Neural progenitor cell (in vitro differentiated cells): Measurements from ENCODE around the gene SPCS2. TPM values are rescaled to one million over a fixed set of nuclear protein-coding genes. Genes with fewer than 3 reads are reported as not detected.

Experiments
- DNase-seq: peaks from one replicate; pipeline ENCODE4 v3.0.0-alpha.2; 2016; ENCODE audit warnings: low spot score
- H2AFZ ChIP-seq: fragments of 200-600 bp; sonication (generic); replicated peaks from 2 replicates; pipeline ENCODE4 v1.6.1; 2016; ENCODE audit warnings: antibody characterized with exemption
- H3F3A ChIP-seq: fragments of 200-600 bp; sonication (generic); 2 replicates; pipeline ENCODE4 v1.6.1; 2016; ENCODE audit warnings: antibody characterized with exemption, low read depth
- H3K27ac ChIP-seq: fragments of 200-600 bp; sonication (generic); 2 replicates; pipeline ENCODE4 v1.5.1; 2016; ENCODE audit warnings: mild to moderate bottlenecking
- H3K27me3 ChIP-seq: fragments of 200-600 bp; sonication (generic); 2 replicates; pipeline ENCODE4 v1.6.1; 2016; ENCODE audit warnings: mild to moderate bottlenecking, moderate library complexity
- H3K36me3 ChIP-seq: fragments of 200-600 bp; sonication (generic); 2 replicates; pipeline ENCODE4 v1.5.1; 2016
- H3K4me1 ChIP-seq: fragments of 200-600 bp; sonication (generic); 2 replicates; pipeline ENCODE4 v1.6.1; 2016; ENCODE audit warnings: mixed run types
- H3K4me2 ChIP-seq: fragments of 200-600 bp; sonication (generic); 2 replicates; pipeline ENCODE4 v1.6.1; 2016
- H3K4me3 ChIP-seq: fragments of 200-600 bp; sonication (generic); 2 replicates; pipeline ENCODE4 v1.5.1; 2016
- H3K79me2 ChIP-seq: fragments of 200-600 bp; sonication (generic); 2 replicates; pipeline ENCODE4 v1.6.1; 2016; ENCODE audit warnings: low read depth
- H3K9ac ChIP-seq: fragments of 200-600 bp; sonication (generic); 2 replicates; pipeline ENCODE4 v1.6.1; 2016
- H3K9me3 ChIP-seq: fragments of 200-600 bp; sonication (generic); 2 replicates; pipeline ENCODE4 v1.5.1; 2016; ENCODE audit warnings: low read depth
- H4K20me1 ChIP-seq: fragments of 200-600 bp; sonication (generic); 2 replicates; pipeline ENCODE4 v1.6.1; 2016; ENCODE audit warnings: low read depth
- H3K27ac Mint-ChIP-seq: 3 replicates; pipeline ENCODE4 v1.8.0; 2021; ENCODE audit warnings: mixed read lengths
- H3K27me3 Mint-ChIP-seq: 2 replicates; pipeline ENCODE4 v1.8.0; 2022; ENCODE audit warnings: low read depth, mild to moderate bottlenecking, inconsistent platforms, moderate library complexity, mixed read lengths; ENCODE audit not compliant: insufficient read depth
- H3K36me3 Mint-ChIP-seq: 3 replicates; pipeline ENCODE4 v1.8.0; 2021; ENCODE audit warnings: mixed read lengths
- H3K4me1 Mint-ChIP-seq: 3 replicates; pipeline ENCODE4 v1.8.0; 2021; ENCODE audit warnings: mixed read lengths
- H3K4me3 Mint-ChIP-seq: 3 replicates; pipeline ENCODE4 v1.8.0; 2021; ENCODE audit warnings: mild to moderate bottlenecking, moderate library complexity, mixed read lengths
- H3K9me3 Mint-ChIP-seq: 3 replicates; pipeline ENCODE4 v1.8.0; 2020; ENCODE audit warnings: mixed read lengths
- CTCF ChIP-seq: fragments of 200-600 bp; sonication (generic); IDR thresholded peaks from 2 replicates; pipeline ENCODE4 v1.5.1; 2017; ENCODE audit warnings: antibody characterized with exemption, mild to moderate bottlenecking
- EZH2 ChIP-seq: fragments of 200-600 bp; sonication (generic); IDR thresholded peaks from 2 replicates; pipeline ENCODE4 v1.6.1; 2017; ENCODE audit warnings: antibody characterized with exemption, mild to moderate bottlenecking, moderate library complexity
- EZH2phosphoT487 ChIP-seq: fragments of 200-600 bp; sonication (generic); IDR thresholded peaks from 2 replicates; pipeline ENCODE4 v1.6.1; 2017; ENCODE audit warnings: antibody characterized with exemption
- small RNA-seq: library from RNA; depleted of rRNA; stranded (forward); fragments of <200 nt; gene quantifications from one replicate; pipeline ENCODE3, GENCODE V24; 2015
- total RNA-seq: library from RNA; depleted of rRNA; stranded (reverse); fragments of >200 nt; gene quantifications from 2 replicates; pipeline ENCODE4 v1.2.3, GENCODE V29; 2015; ENCODE audit warnings: low replicate concordance

SPCS2 gene
- total RNA-seq, 1 donor from 2014 or later = 66.9 TPM

- H3F3A ChIP-seq = no peaks in the 10 kb centered on the region
- H2AFZ ChIP-seq = no peak overlapping the region
- no peaks in the 10 kb centered on the region for H3K4me1 ChIP-seq
- no peaks in the 10 kb centered on the region for H3K79me2 ChIP-seq
- peaks cover 4% of the 10 kb centered on the region for H3K27me3 Mint-ChIP-seq
- no peak overlapping the region for H3K4me2 ChIP-seq
- H3K9ac ChIP-seq = no peak overlapping the region
- no peaks in the 10 kb centered on the region for H3K4me1 Mint-ChIP-seq
- no peaks in the 10 kb centered on the region for H3K27me3 ChIP-seq
- no peaks in the 10 kb centered on the region for H3K9me3 Mint-ChIP-seq
- H4K20me1 ChIP-seq = no peaks in the 10 kb centered on the region
- H3K36me3 ChIP-seq = no peaks in the 10 kb centered on the region
- H3K4me3 Mint-ChIP-seq = no peak overlapping the region
- TF ChIP-seq EZH2phosphoT487 (no peak), EZH2 (no peak), CTCF (no peak)
- no peak overlapping the region for H3K27ac ChIP-seq
- H3K9me3 ChIP-seq = no peaks in the 10 kb centered on the region
- H3K4me3 ChIP-seq = no peak overlapping the region
- DNase-seq = no peak
- H3K27ac Mint-ChIP-seq = no peak overlapping the region
- peaks cover 2% of the 10 kb centered on the region for H3K36me3 Mint-ChIP-seq
These were observed 75.7 kb downstream of the SPCS2 start for GRCh38 chr11:75024764-75025211.

GRCh38 chr11:75025561-75025960 lies 76.5 kb downstream of the SPCS2 start:
- Histone ChIP-seq H3K27me3 (no peaks in the 10 kb centered on the region), H3K79me2 (no peaks in the 10 kb centered on the region), H3K4me3 (no peak overlapping the region), H4K20me1 (no peaks in the 10 kb centered on the region), H3K36me3 (no peaks in the 10 kb centered on the region), H3K4me2 (no peak overlapping the region), H3K9ac (no peak overlapping the region), H3K4me1 (no peaks in the 10 kb centered on the region), H3K9me3 (no peaks in the 10 kb centered on the region), H3F3A (no peaks in the 10 kb centered on the region), H2AFZ (no peak overlapping the region), H3K27ac (no peak overlapping the region)
- no peaks in the 10 kb centered on the region for H3K9me3 Mint-ChIP-seq
- peaks cover 4% of the 10 kb centered on the region for H3K27me3 Mint-ChIP-seq
- H3K4me3 Mint-ChIP-seq = no peak overlapping the region
- H3K27ac Mint-ChIP-seq = no peak overlapping the region
- no peaks in the 10 kb centered on the region for H3K4me1 Mint-ChIP-seq
- no peak for DNase-seq
- TF ChIP-seq EZH2phosphoT487 = no peak
- TF ChIP-seq EZH2 = no peak
- no peak for TF ChIP-seq CTCF
- no peaks in the 10 kb centered on the region for H3K36me3 Mint-ChIP-seq

GRCh38 chr11:75028321-75028720 lies 79.3 kb downstream of the SPCS2 start:
- Mint-ChIP-seq H3K36me3 (no peaks in the 10 kb centered on the region), H3K4me3 (no peak overlapping the region), H3K27me3 (peaks cover 9% of the 10 kb centered on the region), H3K9me3 (no peaks in the 10 kb centered on the region), H3K27ac (no peak overlapping the region), H3K4me1 (no peaks in the 10 kb centered on the region)
- H4K20me1 ChIP-seq = no peaks in the 10 kb centered on the region
- H3K4me3 ChIP-seq = no peak overlapping the region
- no peaks in the 10 kb centered on the region for H3K9me3 ChIP-seq
- no peak overlapping the region for H3K27ac ChIP-seq
- no peaks in the 10 kb centered on the region for H3K4me1 ChIP-seq
- no peaks in the 10 kb centered on the region for H3K27me3 ChIP-seq
- TF ChIP-seq CTCF (no peak), EZH2 (no peak), EZH2phosphoT487 (no peak)
- no peaks in the 10 kb centered on the region for H3F3A ChIP-seq
- no peaks in the 10 kb centered on the region for H3K79me2 ChIP-seq
- no peaks in the 10 kb centered on the region for H3K36me3 ChIP-seq
- no peak overlapping the region for H3K9ac ChIP-seq
- H2AFZ ChIP-seq = no peak overlapping the region
- no peak for DNase-seq
- no peak overlapping the region for H3K4me2 ChIP-seq

Small RNAs within 50 kb of the gene (small RNA-seq; reads per million reads assigned to genes)
- not detected for gene RNU6-216P

Other genes with a start within 250 kb of the SPCS2 start
- 0.06 TPM in 1 of 2 replicates, not detected in the other for gene CHRDL2, start 217.8 kb upstream of the SPCS2 start, total RNA-seq
- 22.3 and 30.2 TPM in 2 replicates for gene RNF169, start 200.4 kb upstream of the SPCS2 start, total RNA-seq
- gene XRRA1, start 175 bp upstream of the SPCS2 start, total RNA-seq = 3.9 and 9.7 TPM in 2 replicates
- gene NEU3, start 39.7 kb downstream of the SPCS2 start, total RNA-seq = 12.4 and 17.9 TPM in 2 replicates
- 0.22 TPM in 1 of 2 replicates, not detected in the other for gene OR2AT4, start 147.6 kb downstream of the SPCS2 start, total RNA-seq
- 0.07 and 0.12 TPM in 2 replicates for gene SLCO2B1, start 201.8 kb downstream of the SPCS2 start, total RNA-seq